NCI-H446 treated with DMSO at 0.1 percent for 48 hours (cell line): ENCODE results near the gene NKTR.

Source experiments
- DNase-seq: peaks from one replicate; lab custom pipeline; 2025; lab: John Stamatoyannopoulos, UW

NKTR gene

DNA sequence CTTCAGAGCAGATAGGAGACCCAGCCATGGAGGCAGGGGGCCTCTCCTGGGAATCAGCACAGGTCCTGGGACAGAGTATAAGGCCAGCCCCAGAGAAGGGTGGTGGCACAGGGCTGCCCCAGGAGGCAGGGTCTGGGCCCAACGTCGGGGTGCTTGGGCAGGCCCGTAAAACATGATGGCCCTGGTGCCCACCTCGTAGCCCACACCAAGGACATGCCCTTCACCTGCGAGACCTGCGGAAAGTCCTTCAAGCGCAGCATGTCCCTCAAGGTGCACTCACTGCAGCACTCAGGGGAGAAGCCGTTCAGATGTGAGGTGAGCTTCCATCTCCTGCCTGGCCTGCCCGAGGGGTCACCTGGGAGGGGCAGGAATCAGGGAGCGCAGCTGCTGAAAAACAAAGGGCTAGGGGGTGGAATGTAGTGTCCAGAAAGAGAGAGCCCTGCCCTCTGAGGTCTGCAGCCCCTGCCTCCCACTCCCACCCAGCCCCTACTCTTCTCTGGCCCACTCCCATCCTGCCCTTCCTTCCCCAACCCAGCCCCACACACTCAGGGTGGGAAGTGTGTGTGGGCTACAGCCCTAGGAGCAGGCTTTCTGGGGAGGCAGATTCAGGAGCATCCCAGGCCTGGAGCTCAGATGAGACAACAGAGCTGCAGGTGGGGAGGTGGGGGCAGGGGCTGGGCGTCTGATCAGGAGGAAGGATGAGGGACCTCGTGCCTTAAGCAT lies 62.5 kb downstream of the NKTR start:
- no peak for DNase-seq

DNA sequence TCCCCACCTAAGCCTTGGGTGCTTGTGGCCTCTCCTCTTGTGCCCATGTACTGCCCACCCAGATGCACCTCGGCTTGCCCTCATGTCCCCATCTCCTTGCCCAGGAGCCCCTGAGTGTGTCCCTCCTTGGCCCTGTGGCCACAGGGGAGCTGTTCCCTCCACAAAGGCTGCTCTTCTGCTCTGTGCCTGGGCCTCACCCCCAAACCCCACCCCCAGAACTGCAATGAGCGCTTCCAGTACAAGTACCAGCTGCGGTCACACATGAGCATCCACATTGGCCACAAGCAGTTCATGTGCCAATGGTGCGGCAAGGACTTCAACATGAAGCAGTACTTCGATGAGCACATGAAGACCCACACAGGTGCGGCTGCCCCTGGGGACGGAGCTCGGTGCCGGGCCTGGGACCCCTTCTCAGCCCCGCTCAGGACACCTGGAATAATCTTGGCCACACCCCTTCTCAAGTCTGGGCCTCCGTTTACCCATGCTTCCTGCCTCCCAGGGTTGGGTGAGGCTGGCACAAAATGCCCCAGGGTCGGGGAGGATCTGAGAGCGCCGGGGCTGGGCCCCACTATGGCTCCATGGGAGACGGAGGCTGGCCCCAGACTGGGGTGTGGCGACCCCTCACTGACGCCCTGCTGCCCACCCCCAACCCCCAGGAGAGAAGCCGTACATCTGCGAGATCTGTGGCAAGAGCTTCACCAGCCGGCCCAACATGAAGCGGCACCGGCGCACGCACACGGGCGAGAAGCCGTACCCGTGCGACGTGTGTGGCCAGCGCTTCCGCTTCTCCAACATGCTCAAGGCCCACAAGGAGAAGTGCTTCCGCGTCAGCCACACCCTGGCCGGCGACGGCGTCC lies 63.3 kb downstream of the NKTR start:
- no peak for DNase-seq

DNA sequence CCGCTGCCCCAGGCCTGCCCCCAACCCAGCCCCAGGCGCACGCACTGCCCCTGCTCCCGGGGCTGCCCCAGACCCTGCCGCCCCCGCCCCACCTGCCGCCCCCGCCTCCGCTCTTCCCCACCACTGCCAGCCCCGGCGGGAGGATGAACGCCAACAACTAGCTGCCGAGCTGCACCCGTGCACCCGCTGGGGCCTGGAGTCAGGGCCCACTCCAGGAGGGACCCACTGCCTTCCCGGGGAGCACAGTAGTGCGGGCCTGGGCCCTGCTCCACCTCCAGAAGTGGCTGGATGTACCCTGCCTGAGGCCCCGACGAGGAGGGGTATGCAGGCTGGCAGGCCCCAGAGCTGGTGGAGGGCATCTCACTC lies 63.9 kb downstream of the NKTR start:
- DNase-seq = no peak

DNA sequence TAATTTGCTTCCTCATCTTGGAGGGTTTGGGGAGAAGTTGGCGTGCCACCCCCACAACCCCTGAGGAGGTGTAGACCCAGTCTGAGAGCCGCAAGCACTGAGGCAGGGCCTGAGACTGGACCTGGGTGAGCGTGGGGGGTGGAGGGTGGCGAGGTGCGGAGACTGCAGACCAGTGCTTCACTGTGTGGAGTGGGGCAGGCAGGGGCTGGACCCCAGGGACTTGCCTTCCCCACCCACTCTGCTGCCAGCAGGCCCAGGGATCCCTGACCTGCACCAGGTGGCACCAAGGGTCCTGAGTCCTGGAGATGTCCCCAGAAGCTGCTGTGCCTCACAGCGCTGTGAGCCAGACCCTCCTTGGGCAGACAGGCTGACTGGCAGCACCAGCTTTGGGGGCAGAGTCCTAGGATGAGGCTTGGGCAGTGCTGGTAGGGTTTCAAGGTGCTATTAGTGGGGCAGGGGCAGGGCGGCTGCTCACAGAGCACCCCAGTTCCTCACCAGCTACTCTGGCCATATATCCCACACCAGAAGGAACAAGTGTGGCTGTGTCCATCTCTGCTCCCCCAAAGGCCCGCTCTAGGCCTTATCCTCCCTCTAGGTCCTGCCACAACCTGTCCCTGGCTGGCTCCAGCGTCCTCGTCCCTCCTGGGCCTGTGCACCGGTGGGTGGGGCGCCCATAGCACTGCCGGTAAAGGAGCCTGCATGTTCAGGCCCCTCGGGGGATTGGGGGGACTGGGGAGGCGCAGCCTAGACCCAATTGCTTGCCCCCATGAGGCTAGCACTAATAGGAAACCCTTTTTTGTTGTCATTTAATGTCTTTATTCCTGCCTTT lies 64.8 kb downstream of the NKTR start:
- DNase-seq = no peak

DNA sequence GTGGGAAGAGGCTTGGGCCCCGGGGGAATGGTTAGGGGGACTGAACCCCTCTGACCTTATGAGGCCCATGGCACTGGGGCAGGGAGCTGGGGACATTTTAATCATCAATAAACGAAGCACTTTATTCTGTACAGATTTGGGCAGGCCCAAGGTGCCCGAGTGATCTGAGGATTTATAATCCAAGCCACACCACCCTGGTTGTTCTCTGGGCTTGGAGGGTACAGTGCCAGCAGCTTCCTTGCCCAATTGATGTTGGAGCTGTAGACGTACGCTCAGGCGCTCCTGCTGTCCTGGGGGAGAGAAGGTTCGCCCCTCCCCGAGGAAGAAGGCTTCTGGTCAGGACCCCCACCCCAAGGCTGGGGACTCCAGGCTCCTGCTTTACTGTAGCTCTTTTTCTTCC lies 65.5 kb downstream of the NKTR start:
- no peak for DNase-seq

DNA sequence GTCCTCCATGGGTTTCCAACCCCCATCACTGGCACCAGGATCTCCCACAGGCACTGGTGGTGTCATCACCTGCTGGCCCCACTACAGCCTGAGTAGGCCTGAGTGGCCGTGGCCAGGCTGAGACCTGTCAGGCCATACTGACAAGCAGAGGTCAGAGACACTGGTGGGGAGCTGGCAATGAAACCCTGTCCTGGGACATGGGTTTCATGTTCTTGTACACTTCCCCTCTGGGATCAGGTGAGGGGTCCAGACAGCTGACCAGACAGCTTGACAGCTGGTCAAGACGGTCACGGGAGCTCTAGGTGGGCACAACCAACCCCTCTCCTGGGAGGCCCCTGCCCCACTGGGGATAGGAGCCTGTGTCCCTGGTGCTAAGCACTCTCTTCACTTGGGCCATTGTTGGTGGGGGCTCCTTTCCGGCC lies 66.1 kb downstream of the NKTR start:
- no peak for DNase-seq

DNA sequence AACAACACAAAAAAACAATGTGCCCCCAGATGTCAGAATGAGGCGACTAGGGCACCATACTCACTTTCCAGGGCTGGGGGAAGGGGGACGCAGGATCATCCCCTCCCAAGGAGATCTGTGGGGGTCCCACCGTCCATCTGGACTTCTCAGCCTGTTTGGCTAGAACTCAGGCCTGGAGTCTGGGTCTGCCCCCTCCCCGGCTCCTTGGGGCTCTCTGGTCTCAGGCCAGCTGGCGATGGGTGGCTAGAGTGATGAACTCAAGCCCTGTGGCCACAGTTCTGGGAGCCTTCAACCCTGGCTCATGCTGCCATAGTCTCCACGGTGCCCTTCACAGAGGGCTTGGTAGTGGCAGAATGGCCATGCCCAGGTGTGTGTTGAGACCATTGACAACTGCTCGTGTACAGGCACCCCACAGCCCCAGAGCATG lies 66.6 kb downstream of the NKTR start:
- no peak for DNase-seq

DNA sequence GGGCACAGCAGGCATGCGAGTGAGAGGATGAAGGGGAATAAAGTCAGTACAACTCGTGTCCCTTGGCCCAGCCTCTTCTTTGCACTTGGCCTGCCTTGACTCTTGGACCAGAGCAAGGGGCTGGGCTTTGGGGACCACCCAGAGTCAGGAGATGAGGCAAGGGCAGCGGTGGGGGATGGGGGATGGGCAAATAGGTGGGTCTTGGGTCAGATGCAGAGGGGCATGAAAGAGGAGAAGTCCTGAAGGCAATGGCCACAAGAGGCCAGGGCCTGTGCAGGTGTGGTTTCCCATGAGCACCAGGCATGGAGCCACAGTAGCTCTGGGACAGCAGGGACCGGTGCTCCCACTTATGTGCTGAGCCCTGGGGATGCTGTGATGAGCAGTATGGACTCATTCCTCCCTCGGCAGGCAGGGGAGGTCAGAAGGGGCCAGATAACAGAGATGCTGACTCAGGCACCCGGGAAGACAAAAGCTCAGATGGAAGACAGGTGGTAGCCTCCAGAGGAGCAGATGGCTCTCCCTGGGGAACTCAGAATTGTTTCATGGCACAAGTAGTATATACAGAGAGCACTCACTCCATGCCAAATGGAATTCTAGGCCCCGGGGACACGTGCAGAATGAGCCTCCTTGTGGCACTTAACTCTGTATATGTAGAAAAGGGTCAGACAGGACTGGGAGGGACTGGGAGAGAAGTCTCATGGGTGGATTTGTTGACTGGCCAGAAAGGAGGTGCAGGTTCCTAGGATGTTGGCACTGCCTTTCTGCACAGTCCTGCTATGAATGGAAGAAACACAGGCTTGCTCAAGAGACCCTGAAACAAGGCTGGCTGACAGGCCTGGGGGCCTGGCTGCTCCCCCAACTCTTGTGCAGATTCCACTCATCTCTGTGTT lies 67.3 kb downstream of the NKTR start:
- peak; percentile 74 for DNase-seq

DNA sequence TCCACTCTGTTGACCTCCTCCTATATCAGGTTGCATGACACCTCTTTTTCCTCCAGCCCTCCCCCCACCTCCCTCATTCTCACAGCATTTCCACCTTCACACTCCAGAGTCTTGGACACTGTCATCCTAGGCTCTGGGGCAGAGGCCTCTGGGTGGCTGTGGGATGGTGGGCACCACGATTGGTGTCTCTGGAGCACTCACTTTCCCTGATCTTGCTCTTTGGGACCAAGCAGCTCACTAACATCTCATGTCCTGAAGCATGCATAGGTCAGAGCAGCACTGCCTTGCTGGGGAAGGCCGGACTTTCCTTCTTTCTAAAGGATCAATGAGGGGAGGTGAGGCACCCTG lies 67.9 kb downstream of the NKTR start:
- DNase-seq = no peak

DNA sequence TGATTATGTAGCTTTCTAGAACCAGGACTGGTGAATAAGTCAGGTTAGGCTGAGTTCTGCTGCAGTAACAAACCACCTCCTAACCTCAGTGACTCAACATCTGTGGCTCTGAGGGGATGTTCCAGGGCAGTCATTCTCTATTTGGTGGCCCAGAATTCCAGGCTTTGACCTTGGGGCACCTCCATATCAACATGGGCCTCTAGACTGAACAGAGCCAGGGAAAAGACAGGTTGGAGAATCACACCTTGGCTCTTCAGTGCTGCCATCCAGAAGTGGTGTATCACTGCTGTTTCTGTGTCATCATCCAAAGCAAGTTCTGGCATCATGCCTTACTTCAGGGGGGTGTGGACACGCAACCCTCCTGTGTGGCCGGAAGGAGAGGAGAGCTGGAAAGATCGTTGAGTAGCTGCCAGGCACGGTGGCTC lies 68.3 kb downstream of the NKTR start:
- no peak for DNase-seq

DNA sequence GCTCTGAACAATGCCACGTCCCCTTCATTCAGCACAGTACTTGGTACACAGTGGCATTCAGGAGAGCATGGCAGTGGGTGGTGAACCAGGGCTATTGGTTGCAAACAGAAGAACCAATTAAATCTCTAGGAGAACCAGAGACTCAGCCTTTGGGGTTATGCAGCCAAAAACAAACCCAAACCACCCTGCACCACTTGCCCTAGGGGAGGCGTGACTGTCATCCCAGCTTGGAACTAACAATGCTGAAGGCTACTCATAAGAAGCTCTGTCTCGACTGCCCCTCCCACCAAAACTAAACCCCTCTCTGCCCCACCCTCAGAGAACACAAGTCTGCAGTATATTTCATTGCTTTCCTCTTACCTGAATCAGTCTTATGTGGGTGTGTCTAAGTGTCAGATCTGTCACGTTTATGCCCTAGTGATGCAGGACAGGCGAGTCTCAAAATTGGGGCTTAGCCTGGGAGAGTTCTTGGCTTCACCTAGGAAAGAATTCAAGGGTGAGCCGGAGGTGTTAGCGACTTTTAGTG lies 69.6 kb downstream of the NKTR start:
- DNase-seq = no peak

DNA sequence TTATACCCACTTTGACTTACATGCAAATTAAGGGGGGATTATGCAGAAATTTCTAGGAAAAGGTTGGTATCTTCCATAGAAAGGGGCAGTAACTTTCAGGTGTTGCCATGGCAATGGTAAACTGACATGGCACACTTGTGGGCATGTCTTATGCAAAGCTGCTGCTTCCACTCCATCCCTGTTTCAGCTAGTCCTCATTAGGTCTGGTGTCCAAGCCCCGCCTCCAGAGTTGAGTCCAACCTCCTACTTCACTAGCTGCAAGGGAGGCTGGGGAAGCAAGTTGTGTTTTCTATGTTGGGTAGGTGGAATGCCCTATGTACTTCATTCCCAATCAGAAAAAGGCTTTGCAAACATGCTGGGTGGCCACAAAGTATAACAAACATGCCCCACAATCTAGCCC lies 70.2 kb downstream of the NKTR start:
- DNase-seq = no peak

DNA sequence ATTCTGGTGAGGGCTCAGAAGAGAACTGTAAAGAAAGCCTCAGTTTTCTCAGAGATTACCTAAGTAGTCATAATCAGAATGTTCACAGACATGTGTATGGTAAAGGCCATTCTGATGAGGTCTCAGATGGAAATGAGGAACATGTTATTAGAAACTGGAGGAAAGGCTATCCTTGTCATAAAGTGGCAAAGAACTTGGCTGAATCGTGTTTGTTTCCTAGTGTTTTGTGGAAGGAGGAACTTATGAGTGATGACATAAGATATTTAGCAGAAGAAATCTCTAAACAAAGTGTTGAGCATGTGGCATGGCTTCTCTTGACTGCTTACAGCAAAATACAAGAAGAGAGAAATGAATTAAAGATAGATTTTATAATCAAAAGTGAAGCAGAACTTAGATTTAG lies 72.0 kb downstream of the NKTR start:
- DNase-seq = no peak

DNA sequence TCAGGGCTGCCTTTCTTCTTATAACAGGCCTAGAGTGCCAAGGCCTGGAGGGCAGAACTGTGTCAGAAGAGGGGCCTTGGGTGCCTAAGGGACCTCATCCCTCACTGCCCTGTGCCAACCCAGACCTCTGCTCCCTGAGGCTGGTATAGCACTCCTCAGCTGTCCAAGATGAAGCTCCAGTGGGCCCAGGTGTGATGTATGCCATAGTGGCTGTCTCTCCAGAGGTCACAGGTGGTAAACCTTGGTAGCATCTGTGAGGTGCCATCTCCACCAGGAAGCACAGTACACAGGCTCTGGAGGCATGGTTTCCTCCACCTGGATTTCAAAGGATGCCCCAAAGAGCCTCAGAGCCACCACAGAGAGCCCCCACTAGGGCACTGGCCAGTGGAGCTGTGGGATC lies 72.6 kb downstream of the NKTR start:
- no peak for DNase-seq

DNA sequence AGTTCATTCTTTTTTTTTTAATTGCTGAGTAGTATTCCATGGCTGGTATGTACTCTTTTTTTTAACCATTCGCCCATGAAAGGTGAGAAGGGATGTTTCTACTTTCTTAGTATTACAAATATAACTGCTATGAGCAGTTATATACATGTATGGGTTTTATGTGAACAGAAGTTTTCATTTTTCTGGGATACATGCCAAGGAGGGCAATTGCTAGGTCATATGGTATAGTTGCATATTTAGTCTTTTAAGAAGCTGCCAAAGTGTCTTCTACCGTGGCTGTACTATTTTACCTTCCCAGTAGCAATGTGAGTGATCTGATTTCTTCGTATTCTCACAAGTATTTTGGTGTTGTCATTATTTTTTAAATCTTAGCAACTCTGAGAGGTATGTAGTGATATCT lies 73.7 kb downstream of the NKTR start:
- DNase-seq = peak; percentile 70

DNA sequence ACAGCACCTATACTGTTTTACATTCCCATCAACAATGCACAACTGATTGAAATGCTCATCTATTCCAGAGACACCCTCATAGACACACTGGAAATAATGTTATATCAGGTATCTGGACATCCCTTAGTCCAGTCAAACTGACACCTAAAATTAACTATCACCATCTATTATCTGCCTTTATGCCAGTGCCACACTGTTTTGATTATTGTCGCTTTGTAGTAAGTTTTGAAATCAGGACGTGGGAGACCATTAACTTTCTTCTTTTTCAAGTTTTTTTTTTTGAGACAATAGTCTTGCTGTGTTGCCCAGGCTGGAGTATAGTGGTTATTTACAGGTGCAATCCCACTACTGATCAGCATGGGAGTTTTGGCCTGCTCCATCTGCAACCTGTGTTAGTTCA lies 75.4 kb downstream of the NKTR start:
- no peak for DNase-seq

DNA sequence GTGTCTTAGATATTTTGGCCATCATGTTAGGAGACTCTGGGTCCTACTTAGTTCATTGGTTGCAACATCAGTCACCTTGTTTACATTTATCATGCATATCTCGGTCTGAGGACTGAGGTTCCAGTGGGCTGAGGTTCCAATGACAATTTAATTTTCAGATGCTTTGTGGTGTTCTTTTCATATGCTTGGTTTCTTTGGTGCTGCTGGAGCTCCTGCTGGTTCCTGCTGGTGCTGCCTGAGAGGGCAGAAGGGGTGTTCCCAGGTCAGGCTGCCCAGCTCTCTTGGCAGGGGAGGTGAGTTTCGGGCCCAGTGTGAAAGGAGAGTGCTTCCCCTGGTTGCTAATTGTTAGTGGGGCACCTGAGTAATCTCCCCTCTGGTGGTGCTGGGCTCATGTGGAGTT lies 78.0 kb downstream of the NKTR start:
- DNase-seq = no peak

DNA sequence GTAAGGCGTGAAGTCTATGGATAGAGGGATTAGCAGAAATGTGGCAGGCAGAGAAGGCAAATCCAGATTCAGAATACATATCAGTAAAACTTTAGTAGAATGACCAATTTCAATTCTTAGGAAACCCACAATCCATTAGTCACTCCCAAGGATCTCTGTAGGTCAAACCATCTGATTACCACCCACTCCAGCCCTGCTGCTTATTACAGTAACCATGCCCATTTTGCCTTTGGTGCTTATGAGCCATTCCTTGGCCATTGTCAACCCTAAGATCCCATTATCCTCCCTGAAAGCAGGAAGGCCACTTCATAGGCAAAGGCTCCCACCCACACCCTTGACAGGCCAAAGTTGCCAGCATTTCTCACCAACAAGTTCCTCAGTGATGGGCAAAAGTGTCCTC lies 79.8 kb downstream of the NKTR start:
- no peak for DNase-seq

DNA sequence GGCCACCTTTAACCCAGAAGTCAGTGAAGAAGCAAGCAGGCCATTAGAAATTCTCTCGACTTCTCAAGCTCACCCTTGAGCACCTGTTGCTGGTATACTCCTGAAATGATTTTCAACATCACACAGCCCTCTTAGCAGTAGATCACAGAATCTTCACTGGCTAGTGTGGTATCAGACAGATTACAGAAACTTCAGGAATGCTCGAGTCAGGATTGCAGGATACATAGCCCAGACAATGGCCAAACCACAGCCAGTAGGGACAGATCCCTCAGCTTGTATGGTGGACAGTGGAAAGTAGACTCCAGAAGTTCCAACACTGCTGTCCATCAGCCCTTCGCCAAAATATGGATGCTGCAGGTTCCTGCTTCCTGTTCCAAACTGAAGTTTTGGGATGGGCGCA lies 80.3 kb downstream of the NKTR start:
- no peak for DNase-seq

DNA sequence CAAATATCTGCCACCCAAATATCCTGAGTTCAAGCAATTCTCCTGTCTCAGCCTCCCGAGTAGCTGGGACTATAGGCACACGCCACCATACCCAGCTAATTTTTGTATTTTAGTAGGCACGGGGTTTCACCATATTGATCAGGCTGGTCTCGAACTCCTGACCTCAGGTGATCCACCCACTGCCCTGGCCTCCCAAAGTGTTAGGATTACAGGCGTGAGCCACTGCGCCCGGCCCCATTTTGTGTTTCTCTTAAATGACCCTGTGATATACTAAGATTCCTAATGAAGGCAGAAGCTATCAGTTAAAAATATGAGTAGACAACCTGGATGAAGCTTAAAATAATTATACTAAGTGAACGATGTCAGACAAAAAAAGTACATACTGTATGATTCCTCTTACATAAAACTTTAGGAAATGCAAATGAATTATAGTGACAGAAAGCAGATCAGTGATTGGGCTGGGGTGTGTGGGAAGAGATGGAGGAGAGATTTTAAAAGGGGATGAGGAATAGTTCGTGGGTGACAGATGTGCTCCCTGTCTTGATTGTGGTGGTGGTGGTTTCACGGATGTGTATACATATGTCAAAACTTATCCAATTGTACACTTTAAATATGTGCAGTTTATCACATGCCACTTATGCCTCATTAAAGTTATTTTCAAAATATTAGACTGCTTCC lies 81.0 kb downstream of the NKTR start:
- DNase-seq = no peak
